Heart left ventricle (tissue), 16 donors: ENCODE measurements around the gene ARHGEF28. TPM values are rescaled to one million over a fixed set of nuclear protein-coding genes. Genes with fewer than 3 reads are reported as not detected.

Experiments used
- ATAC-seq, 4 donors: fragments of 200-7000 bp; cut with Tn5 transposase; one replicate each; pipeline ENCODE4 v1.9.1; 2020 to 2022; ENCODE audit warnings: moderate library complexity in 4 of 4, mild to moderate bottlenecking in 3 of 4, moderate number of reproducible peaks in 1 of 4
- DNase-seq, 5 donors: peaks; one replicate each; pipeline ENCODE4 v3.0.0-alpha.2; 2020
- H3K27ac ChIP-seq, 12 donors: fragments of 200-600 bp; sonication (generic) in 4 of 12; one replicate each; pipeline versions ENCODE4 v1.5.0 to v1.8.0; 2016 to 2022; ENCODE audit warnings: mild to moderate bottlenecking in 2 of 12
- H3K27me3 ChIP-seq, 9 donors: fragments of 200-600 bp; sonication (generic) in 2 of 9; one replicate each; pipeline versions ENCODE4 v1.5.1 to v1.8.0; 2016 to 2022; ENCODE audit warnings: mild to moderate bottlenecking in 3 of 9
- H3K36me3 ChIP-seq, 9 donors: fragments of 200-600 bp; sonication (generic) in 2 of 9; one replicate each; pipeline versions ENCODE4 v1.5.0 to v1.8.0; 2018 to 2022; ENCODE audit warnings: mild to moderate bottlenecking in 2 of 9
- H3K4me1 ChIP-seq, 12 donors: fragments of 200-600 bp; sonication (generic) in 4 of 12; one replicate each; pipeline versions ENCODE4 v1.5.0 to v1.8.0; 2016 to 2022; ENCODE audit warnings: mild to moderate bottlenecking in 3 of 12
- H3K4me3 ChIP-seq, 12 donors: fragments of 200-600 bp; sonication (generic) in 4 of 12; one replicate each; pipeline versions ENCODE4 v1.5.0 to v1.8.0; 2017 to 2022; ENCODE audit warnings: mild to moderate bottlenecking in 9 of 12, moderate library complexity in 4 of 12
- H3K9me3 ChIP-seq, 12 donors: fragments of 200-600 bp; sonication (generic) in 4 of 12; one replicate each; pipeline versions ENCODE4 v1.5.0 to v1.8.0; 2016 to 2022; ENCODE audit warnings: mild to moderate bottlenecking in 1 of 12
- POLR2A ChIP-seq, 2 donors: fragments of 450-650 bp; IDR thresholded peaks; one replicate each; pipeline ENCODE4 v1.6.1; 2017; ENCODE audit warnings: antibody characterized with exemption in 2 of 2, mild to moderate bottlenecking in 2 of 2, moderate library complexity in 2 of 2
- WGBS, 4 donors: extraction: QIAGEN DNeasy Blood & Tissue Kit in 2 of 4; methylation state at CpG; one replicate each; pipeline versions ENCODE4 v1.1.5 to v1.1.7; 2013 to 2018; 5-methylcytosine and 5-hydroxymethylcytosine counted together
- intact Hi-C, 10 donors: fragments of 100-400 bp; cut with DNase I; formaldehyde crosslinking; loops; one replicate each; pipeline versions ENCODE4 v1.11.1 to v1.14.2; 2022
- polyA plus RNA-seq, 2 donors: library from polyadenylated mRNA; stranded (reverse); fragments of 200-250 nt; gene quantifications; one replicate each; pipeline ENCODE4 v1.2.3, GENCODE V29; 2013
- total RNA-seq, 9 donors: library from RNA; depleted of rRNA in 2 of 9; stranded (reverse); fragments of >200 nt in 2 of 9; fragmentation: NEBNext Ultra II Directional in 3 of 9; extraction: Animal tissue kit (Norgen Biotek cat#: 25700) in 3 of 9; gene quantifications; one replicate each; pipeline versions ENCODE4 v1.1.0 to v1.2.4, GENCODE V29; 2016 to 2023
- TF ChIP-seq, protein P1 (sequence below), 12 donors: fragments of 200-600 bp; sonication (generic) in 4 of 12; IDR thresholded peaks; one replicate each; pipeline versions ENCODE4 v1.5.0 to v1.8.0; 2018 to 2022; ENCODE audit warnings: antibody characterized with exemption in 12 of 12, mild to moderate bottlenecking in 5 of 12
- donor health status: ischemic (EF 13 %, LVEDD 7.1; RV severe dilation, severe dysfunction).
- donor health status: healthy with polysubstance abuse.
- donor health status: DM: no; HTN: yes; CAD: no.
- donor health status: DM: no; HTN: no; CAD: no.
- donor health status: ischemic (EF 25% LVEDD 6.9; RV normal size, moderate dysfunction).
- donor health status: ischemic (EF 25% LVEDD 5.7; RV mildly dilated, moderate dysfunction).
- donor health status: healthy.
- donor health status: DM: yes; HTN: yes; CAD: no.
- donor health status: ischemic (EF 35%, LVEDD 5.7; RV mildly dilated, moderate dysfunction).
- donor health status: nonischemic (EF 11% LVEDD 7.7; RV severe dilation, severe dysfunction).
- donor health status: DM: yes; HTN: yes; CAD: no.
- donor health status: PGD.
- donor health status: ischemic (EF 29% LVEDD 5.4; RV normal size, mild dysfunction).
- donor health status: nonischemic (EF 23%, LVEDD 6.1; RV moderate dilation, normal function).

The ARHGEF28 gene
- total and polyA plus RNA-seq, 11 donors, result 0.51 to 7.7 (median 1.7) TPM

DNA sequence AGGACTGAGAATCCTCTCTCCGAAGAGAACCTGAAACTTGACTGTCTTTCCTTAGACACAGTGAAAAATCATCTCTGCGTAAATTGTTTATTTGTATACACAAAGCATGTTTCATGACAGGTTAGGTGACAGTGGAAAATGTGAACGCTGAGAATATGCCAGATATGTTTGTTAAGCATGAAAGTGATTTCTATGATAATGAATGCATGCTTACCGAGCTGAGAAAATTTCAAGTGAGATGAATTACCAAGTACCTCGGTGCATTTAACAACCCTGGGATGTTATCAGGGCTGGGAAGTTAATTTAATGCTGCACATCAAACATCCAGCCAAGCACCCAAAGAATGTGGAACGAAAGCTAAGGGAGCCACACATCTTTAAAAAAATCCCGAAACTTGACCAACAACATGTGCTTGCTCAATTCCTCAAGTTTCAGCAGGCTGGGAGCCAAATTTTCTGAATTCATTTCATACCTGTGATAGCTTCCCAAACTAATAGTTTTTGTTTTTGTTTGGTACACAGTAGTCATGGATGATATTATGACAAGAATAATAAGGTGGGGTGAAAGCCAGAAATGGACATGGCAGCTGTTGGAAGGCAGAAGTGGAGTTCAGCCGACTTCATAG lies 336.9 kb downstream of the ARHGEF28 start:
- WGBS, 4 donors, result 79 to 91% (median 90%) methylated on average over 8 of the region's 8 CpGs
- DNase-seq (no peak), ATAC-seq (no peak)
- intact Hi-C loops, result no loop called here
- Histone ChIP-seq H3K4me3 (no peak overlapping the region), H3K27me3 (no peaks in the 10 kb centered on the region), H3K36me3 (no peaks in the 10 kb centered on the region), H3K4me1 (no peaks in the 10 kb centered on the region), H3K27ac (no peak overlapping the region), H3K9me3 (peaks cover 0 to 2% (median 0%) of the 10 kb centered on the region in 12 donors)
- TF ChIP-seq, protein P1, sequence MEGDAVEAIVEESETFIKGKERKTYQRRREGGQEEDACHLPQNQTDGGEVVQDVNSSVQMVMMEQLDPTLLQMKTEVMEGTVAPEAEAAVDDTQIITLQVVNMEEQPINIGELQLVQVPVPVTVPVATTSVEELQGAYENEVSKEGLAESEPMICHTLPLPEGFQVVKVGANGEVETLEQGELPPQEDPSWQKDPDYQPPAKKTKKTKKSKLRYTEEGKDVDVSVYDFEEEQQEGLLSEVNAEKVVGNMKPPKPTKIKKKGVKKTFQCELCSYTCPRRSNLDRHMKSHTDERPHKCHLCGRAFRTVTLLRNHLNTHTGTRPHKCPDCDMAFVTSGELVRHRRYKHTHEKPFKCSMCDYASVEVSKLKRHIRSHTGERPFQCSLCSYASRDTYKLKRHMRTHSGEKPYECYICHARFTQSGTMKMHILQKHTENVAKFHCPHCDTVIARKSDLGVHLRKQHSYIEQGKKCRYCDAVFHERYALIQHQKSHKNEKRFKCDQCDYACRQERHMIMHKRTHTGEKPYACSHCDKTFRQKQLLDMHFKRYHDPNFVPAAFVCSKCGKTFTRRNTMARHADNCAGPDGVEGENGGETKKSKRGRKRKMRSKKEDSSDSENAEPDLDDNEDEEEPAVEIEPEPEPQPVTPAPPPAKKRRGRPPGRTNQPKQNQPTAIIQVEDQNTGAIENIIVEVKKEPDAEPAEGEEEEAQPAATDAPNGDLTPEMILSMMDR (IDR thresholded peaks at IDR 0.05), result no peak

DNA sequence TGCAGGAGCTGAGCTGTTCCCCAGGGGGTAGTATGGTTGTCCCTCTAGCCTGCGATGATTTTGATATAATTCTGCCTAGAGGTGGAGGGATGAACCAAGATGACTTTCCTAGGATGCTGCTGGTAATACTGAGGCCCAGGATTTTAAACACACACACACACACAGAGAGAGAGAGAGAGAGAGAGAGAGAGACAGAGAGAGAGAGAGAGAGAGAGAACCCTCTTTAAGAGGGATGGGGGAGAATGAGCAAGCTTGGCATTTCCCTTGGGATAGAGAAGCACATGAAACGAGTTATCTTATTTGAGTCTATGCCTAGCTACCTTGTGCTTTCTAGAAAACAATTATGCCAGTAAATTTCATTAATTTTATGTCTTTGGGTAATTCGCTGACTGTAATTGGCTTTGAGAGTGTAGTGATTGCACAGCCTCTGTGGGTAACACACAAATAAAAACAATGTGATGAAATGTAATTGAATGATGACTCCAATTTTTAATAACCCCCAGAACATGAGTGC lies 338.4 kb downstream of the ARHGEF28 start:
- intact Hi-C loops, result no loop called here
- Histone ChIP-seq H3K4me3 (no peak overlapping the region), H3K4me1 (peaks cover 0 to 8% (median 0%) of the 10 kb centered on the region in 12 donors), H3K9me3 (peaks cover 0 to 2% (median 0%) of the 10 kb centered on the region in 12 donors), H3K36me3 (no peaks in the 10 kb centered on the region), H3K27me3 (no peaks in the 10 kb centered on the region), H3K27ac (no peak overlapping the region)
- TF ChIP-seq, protein P1 (IDR thresholded peaks at IDR 0.05), result no peak
- no peak for TF ChIP-seq POLR2A (IDR thresholded peaks at IDR 0.05)
- ATAC-seq (no peak), DNase-seq (no peak)
- WGBS, 4 donors, result 69 to 79% (median 73%) methylated on average over 3 of the region's 3 CpGs

DNA sequence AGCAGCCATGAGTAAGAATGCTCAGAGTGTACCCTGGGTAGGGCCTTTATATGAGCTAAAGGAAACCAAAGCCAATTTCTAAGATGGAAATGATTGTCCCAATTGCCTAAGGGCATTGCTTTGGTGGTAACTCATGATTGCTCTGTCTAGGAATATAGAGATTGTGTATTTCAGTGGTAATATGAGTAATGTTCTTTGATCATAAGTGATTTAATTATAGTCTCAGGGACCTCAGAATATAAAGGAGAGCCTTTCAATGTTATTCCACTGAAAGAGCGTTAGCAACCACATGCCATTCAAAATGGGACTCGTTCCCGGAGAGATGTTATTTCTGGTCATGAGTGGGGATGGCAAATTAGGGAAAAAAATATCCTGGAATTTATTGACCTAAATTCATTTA lies 340.5 kb downstream of the ARHGEF28 start:
- Histone ChIP-seq H3K27ac (no peak overlapping the region), H3K4me1 (peaks cover 0 to 12% (median 0%) of the 10 kb centered on the region in 12 donors), H3K36me3 (no peaks in the 10 kb centered on the region), H3K9me3 (peaks cover 0 to 2% (median 0%) of the 10 kb centered on the region in 12 donors), H3K27me3 (no peaks in the 10 kb centered on the region), H3K4me3 (no peak overlapping the region)
- 83 to 93% (median 92%) methylated on average over 3 of the region's 3 CpGs for WGBS, 4 donors
- DNase-seq (no peak), ATAC-seq (no peak)
- intact Hi-C loops, result no loop called here
- TF ChIP-seq POLR2A (IDR thresholded peaks at IDR 0.05), result no peak
- TF ChIP-seq, protein P1 (IDR thresholded peaks at IDR 0.05), result no peak

DNA sequence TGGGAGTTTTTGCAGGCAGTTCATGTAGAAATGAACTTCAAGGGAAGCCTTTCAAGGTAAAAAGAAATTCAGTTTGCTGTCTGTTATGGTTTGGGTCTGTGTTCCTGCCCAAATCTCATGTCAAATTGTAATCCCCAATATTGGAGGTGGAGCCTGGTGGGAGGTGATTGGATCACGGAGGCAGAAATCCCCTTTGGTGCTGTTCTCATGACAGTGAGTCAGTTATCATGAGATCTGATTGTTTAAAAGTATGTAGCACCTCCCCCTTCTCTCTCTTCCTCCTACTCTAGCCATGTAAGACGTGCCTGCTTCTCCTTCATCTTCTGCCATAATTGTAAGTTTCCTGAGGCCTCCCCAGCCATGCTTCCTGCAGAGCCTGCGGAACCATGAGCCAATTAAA lies 341.4 kb downstream of the ARHGEF28 start:
- Histone ChIP-seq H3K4me3 (no peak overlapping the region), H3K9me3 (peaks cover 0 to 2% (median 0%) of the 10 kb centered on the region in 12 donors), H3K27me3 (no peaks in the 10 kb centered on the region), H3K4me1 (peaks cover 0 to 12% (median 0%) of the 10 kb centered on the region in 12 donors), H3K27ac (no peak overlapping the region), H3K36me3 (no peaks in the 10 kb centered on the region)
- intact Hi-C loops, result no loop called here
- no peak for ATAC-seq
- WGBS, 4 donors, result 73 to 80% (median 77%) methylated on average over 3 of the region's 3 CpGs
- DNase-seq, result no peak
- TF ChIP-seq, protein P1 (IDR thresholded peaks at IDR 0.05), result no peak
- no peak for TF ChIP-seq POLR2A (IDR thresholded peaks at IDR 0.05)
